ENCODE data around the gene GNA14. TPM values are rescaled to one million over a fixed set of nuclear protein-coding genes. Genes with fewer than 3 reads are reported as not detected.

The GNA14 gene
- total RNA-seq, 4 donors from 2014 or later: 3.9 to 12.4 (median 8.9) TPM

- TF ChIP-seq POLR2A (IDR thresholded peaks at IDR 0.05) (no peak), CTCF (IDR thresholded peaks at IDR 0.05) (no peak)
- no peak overlapping the region for H3K4me3 ChIP-seq
- DNase-seq: no peak
- H3K27ac ChIP-seq: no peak overlapping the region
- no peaks in the 10 kb centered on the region for H3K9me3 ChIP-seq
- H3K36me3 ChIP-seq: no peaks in the 10 kb centered on the region
- no peaks in the 10 kb centered on the region for H3K27me3 ChIP-seq
- H3K4me1 ChIP-seq: no peaks in the 10 kb centered on the region
Measured at GRCh38 chr9:77507212-77507961, 140.7 kb downstream of the GNA14 start.

DNA sequence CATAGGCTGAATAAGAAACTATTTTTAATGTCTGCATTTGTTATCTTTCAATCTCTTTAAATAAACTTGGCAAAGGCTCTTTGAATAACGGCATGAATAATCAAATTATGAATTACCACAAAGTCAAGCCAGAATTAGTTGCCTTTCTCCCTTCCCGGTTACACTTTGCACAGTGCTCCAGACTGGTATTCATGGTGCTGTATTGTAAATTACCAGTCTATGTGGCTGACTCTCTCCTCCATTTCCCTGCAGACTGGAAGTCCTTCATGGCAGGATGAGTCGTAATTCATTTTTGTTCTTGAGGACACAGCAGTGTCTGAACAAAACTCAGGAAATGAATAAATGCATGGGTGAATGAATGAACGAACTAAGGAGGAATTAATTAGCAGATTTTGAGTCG is 142.9 kb downstream of the GNA14 start:
- no peak for DNase-seq
- Histone ChIP-seq H3K4me3 (no peak overlapping the region), H3K9me3 (no peaks in the 10 kb centered on the region), H3K4me1 (no peaks in the 10 kb centered on the region), H3K27me3 (no peaks in the 10 kb centered on the region), H3K36me3 (no peaks in the 10 kb centered on the region), H3K27ac (no peak overlapping the region)
- TF ChIP-seq POLR2A (IDR thresholded peaks at IDR 0.05) (no peak), CTCF (IDR thresholded peaks at IDR 0.05) (no peak)

- Histone ChIP-seq H3K36me3 (no peaks in the 10 kb centered on the region), H3K27ac (no peak overlapping the region), H3K4me1 (no peaks in the 10 kb centered on the region), H3K9me3 (no peaks in the 10 kb centered on the region), H3K4me3 (no peak overlapping the region), H3K27me3 (no peaks in the 10 kb centered on the region)
- TF ChIP-seq CTCF (IDR thresholded peaks at IDR 0.05): no peak
- DNase-seq: no peak
Measured at GRCh38 chr9:77502568-77502967, 145.6 kb downstream of the GNA14 start.

DNA sequence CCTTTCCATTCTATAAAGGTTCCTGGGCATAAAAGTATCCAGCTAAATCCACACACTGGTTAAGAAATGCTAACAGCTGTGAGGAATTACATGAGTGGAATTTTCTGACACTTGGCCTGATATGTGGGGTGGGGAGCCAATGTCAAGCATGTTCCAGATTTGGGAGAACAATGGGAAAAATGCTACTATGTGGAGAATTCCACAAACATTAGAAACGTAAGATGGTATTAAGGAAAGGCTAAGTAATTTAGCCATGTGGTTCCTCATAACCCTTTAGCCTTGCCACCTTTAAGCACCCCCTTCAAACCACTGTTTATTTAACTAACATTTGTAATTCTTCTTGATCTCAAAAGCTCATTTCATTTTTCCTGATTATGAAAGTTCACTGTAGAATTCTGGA is 149.2 kb downstream of the GNA14 start:
- H3K4me1 ChIP-seq: no peaks in the 10 kb centered on the region
- H3K27me3 ChIP-seq: no peaks in the 10 kb centered on the region
- H3K4me3 ChIP-seq: no peak overlapping the region
- no peak overlapping the region for H3K27ac ChIP-seq
- DNase-seq: no peak
- H3K36me3 ChIP-seq: no peaks in the 10 kb centered on the region
- TF ChIP-seq CTCF (IDR thresholded peaks at IDR 0.05) (no peak), POLR2A (IDR thresholded peaks at IDR 0.05) (no peak)
- H3K9me3 ChIP-seq: no peaks in the 10 kb centered on the region

DNA sequence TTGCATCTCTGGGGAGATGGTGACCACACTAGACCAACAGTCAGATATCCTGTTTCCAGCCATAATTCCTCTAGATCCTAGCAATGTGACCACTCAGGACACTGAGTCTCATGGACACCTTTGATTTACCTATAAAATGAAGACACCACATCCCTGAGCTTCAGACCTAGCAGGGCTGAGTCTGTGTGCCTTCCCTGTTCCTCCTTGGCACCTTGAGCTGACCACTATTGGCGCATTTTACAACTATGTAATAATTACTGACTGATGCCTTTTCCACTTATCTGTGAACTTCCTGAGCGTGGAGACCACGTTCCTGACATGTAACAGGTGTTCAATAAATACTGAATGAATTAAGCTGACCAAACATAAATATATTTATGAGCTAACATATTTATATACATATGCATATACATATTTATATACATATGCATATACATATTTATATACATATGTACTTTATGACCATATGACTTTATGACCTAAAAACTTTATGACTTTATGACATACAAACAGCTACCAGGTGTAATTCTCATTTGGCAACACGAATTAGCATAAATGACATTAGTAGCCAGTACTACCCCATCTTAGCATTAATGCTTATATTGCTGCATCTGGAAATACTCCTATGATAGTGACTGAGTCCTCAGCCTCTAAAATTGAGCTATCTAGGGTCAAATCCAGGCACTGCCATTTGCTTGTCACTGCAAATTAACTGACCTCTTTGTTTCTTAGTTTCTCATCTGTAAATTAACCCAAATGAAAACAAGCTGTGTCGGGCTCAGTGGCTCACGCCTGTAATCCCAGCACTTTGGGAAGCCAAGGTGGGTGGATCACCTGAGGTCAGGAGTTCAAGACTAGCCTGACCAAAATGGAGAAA is 150.6 kb downstream of the GNA14 start:
- Histone ChIP-seq H3K4me1 (no peaks in the 10 kb centered on the region), H3K27me3 (no peaks in the 10 kb centered on the region), H3K9me3 (no peaks in the 10 kb centered on the region), H3K27ac (no peak overlapping the region), H3K36me3 (no peaks in the 10 kb centered on the region), H3K4me3 (no peak overlapping the region)
- no peak for DNase-seq
- TF ChIP-seq CTCF (IDR thresholded peaks at IDR 0.05) (no peak), POLR2A (IDR thresholded peaks at IDR 0.05) (no peak)

Data from Peyer's patch (tissue), 4 donors.